OCI-LY3 (cell line): ENCODE results near the gene N4BP2L2.

Experiments used
- EZH2phosphoT487 ChIP-seq: fragments of 200-600 bp; shearing (Covaris generic); IDR thresholded peaks from 2 replicates; pipeline ENCODE4 v1.6.1; 2018; ENCODE audit warnings: antibody characterized with exemption, mixed run types, low read depth
- TF ChIP-seq, protein P1 (sequence below): fragments of 200-600, 300-600 bp; sonication (generic); IDR thresholded peaks from 2 replicates; pipeline ENCODE4 v1.5.1; 2014; ENCODE audit warnings: antibody characterized with exemption, low read length, low read depth

DNA sequence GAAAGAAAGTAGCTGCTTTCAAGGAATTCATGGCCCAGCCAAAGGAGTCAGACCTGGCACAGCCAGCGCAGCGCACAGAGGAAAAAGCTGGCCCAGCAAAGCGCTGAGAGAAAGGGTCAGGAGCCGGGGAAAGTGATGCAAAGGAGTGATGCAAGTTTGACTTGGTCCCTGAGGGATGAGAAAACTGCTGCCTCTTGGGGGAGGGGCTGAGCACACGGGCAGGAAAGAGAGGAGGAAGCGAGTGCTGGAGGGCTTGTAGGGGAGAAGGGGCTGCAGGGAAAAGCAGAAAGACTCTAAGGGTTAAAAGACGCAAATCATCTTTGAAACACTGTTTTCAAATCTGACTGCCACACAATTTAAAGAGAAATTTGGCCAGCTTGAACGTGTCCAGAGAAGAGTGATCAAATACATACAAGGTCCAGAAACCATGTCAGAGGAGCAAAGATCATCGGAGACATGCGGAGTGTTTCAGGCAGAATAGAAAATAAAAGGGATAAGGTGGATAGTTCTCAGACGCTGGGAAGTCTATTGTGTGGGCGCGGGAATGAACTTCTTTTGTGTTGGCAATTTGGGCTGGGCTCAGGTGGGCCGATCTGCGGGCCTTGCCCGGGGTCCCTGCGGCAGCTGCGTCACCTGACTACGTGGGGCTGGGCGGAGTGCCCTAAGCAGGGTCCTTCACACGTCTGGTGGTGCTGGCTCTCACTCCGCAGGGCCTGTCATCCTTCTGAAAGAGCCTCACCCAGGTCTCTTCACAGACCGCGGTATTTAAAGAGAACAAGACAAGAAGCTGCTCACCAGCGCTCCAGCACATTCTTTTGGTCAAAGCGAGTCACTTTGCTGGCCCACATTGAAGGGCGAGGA is 128.8 kb downstream of the N4BP2L2 start:
- TF ChIP-seq, protein P1, sequence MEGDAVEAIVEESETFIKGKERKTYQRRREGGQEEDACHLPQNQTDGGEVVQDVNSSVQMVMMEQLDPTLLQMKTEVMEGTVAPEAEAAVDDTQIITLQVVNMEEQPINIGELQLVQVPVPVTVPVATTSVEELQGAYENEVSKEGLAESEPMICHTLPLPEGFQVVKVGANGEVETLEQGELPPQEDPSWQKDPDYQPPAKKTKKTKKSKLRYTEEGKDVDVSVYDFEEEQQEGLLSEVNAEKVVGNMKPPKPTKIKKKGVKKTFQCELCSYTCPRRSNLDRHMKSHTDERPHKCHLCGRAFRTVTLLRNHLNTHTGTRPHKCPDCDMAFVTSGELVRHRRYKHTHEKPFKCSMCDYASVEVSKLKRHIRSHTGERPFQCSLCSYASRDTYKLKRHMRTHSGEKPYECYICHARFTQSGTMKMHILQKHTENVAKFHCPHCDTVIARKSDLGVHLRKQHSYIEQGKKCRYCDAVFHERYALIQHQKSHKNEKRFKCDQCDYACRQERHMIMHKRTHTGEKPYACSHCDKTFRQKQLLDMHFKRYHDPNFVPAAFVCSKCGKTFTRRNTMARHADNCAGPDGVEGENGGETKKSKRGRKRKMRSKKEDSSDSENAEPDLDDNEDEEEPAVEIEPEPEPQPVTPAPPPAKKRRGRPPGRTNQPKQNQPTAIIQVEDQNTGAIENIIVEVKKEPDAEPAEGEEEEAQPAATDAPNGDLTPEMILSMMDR = no peak
- no peak for TF ChIP-seq EZH2phosphoT487
